Tibial artery (tissue), 4 donors: Measurements from ENCODE around the gene ORMDL2.

ENCODE experiments used
- DNase-seq, 2 donors: peaks; one replicate each; pipeline ENCODE4 v3.0.0-alpha.2; 2019
- H3K27ac ChIP-seq, 2 donors: fragments of 200-600 bp; sonication (generic) in 1 of 2; 1 replicate in 1 of 2; 2 replicates in 1 of 2; pipeline ENCODE4 v1.5.1; 2018 to 2019; ENCODE audit warnings: mild to moderate bottlenecking in 1 of 2
- H3K27me3 ChIP-seq, 2 donors: fragments of 200-600 bp; sonication (generic) in 1 of 2; one replicate each; pipeline versions ENCODE4 v1.5.1 to v1.6.0; 2016 to 2019
- H3K36me3 ChIP-seq, 3 donors: fragments of 200-600 bp; sonication (generic) in 2 of 3; one replicate each; pipeline ENCODE4 v1.5.1; 2016 to 2019; ENCODE audit warnings: mild to moderate bottlenecking in 2 of 3
- H3K4me1 ChIP-seq, 4 donors: fragments of 200-600 bp; sonication (generic) in 2 of 4; 1 replicate in 3 of 4; 2 replicates in 1 of 4; pipeline ENCODE4 v1.5.1; 2016 to 2019
- H3K4me3 ChIP-seq, 2 donors: fragments of 200-600 bp; sonication (generic) in 1 of 2; 1 replicate in 1 of 2; 2 replicates in 1 of 2; pipeline ENCODE4 v1.5.1; 2018 to 2019; ENCODE audit warnings: mild to moderate bottlenecking in 2 of 2
- H3K9me3 ChIP-seq, 3 donors: fragments of 200-600 bp; sonication (generic) in 1 of 3; one replicate each; pipeline ENCODE4 v1.5.1; 2016 to 2019
- intact Hi-C: fragments of 100-400 bp; cut with DNase I; formaldehyde crosslinking; loops from one replicate; pipeline ENCODE4 v1.15.0; 2023; ENCODE audit warnings: low total_unique reads
- TF ChIP-seq, protein P1 (sequence below), 2 experiments: fragments of 200-600 bp in 1 of 2; fragments of 450-650 bp in 1 of 2; IDR thresholded peaks; one replicate each; pipeline ENCODE4 v1.5.1; 2017 to 2019; ENCODE audit warnings: antibody characterized with exemption in 2 of 2, mild to moderate bottlenecking in 1 of 2, moderate library complexity in 1 of 2

ORMDL2 gene

DNA sequence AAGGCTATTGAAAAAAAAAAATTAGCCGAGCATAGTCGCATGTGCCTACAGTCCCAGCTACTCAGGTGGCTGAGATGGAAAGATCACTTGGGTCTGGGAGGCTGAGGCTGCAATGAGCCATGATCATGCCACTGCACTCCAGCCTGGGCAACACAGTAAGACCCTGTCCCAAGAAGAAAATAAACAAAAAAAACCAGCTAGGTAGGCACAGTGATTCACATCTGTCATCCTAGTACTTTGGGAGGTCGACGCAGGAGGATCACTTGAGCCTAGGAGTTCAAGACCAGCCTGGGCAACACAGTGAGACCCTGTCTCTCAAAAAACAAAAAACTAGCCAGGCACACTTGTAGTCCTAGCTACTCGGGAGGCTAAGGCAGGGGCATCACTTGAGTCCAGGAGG, 8.6 kb upstream of the ORMDL2 start:
- TF ChIP-seq, protein P1, sequence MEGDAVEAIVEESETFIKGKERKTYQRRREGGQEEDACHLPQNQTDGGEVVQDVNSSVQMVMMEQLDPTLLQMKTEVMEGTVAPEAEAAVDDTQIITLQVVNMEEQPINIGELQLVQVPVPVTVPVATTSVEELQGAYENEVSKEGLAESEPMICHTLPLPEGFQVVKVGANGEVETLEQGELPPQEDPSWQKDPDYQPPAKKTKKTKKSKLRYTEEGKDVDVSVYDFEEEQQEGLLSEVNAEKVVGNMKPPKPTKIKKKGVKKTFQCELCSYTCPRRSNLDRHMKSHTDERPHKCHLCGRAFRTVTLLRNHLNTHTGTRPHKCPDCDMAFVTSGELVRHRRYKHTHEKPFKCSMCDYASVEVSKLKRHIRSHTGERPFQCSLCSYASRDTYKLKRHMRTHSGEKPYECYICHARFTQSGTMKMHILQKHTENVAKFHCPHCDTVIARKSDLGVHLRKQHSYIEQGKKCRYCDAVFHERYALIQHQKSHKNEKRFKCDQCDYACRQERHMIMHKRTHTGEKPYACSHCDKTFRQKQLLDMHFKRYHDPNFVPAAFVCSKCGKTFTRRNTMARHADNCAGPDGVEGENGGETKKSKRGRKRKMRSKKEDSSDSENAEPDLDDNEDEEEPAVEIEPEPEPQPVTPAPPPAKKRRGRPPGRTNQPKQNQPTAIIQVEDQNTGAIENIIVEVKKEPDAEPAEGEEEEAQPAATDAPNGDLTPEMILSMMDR (IDR thresholded peaks at IDR 0.05): no peak
- Histone ChIP-seq H3K27ac (no peak overlapping the region), H3K27me3 (no peaks in the 10 kb centered on the region), H3K4me3 (no peak overlapping the region), H3K36me3 (peaks cover 4 to 30% (median 15%) of the 10 kb centered on the region in 3 donors), H3K4me1 (peaks cover 0 to 18% (median 0%) of the 10 kb centered on the region in 4 donors), H3K9me3 (no peaks in the 10 kb centered on the region)
- DNase-seq: no peak
- intact Hi-C loops: loop anchor here (5.0 kb wide), 1 partner anchor 62 kb away; no protein-coding TSS in a partner anchor

DNA sequence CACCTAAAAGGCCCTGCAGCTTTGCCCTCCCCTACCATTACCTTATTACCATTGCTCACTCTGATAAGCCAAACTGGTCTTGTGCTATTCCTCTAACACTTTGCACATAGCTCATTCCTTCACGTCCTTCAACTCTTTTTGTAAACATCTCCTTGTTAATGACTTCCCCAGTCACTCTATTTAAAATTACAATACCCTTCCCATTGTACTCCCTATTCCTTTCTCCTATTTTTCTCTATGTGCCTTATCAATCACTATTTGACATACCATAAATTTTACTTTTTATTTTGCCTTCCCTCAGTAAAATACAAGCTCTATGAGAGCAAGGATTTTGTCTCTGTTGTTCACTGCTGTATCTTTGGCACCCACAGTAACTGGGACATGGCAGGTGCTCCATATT, 5.8 kb upstream of the ORMDL2 start:
- no peaks in the 10 kb centered on the region for H3K9me3 ChIP-seq
- no peak overlapping the region for H3K4me3 ChIP-seq
- no peak overlapping the region for H3K27ac ChIP-seq
- no peak for DNase-seq
- peaks cover 0 to 44% (median 14%) of the 10 kb centered on the region in 4 donors for H3K4me1 ChIP-seq
- intact Hi-C loops: no loop called here
- H3K27me3 ChIP-seq: no peaks in the 10 kb centered on the region
- TF ChIP-seq, protein P1 (IDR thresholded peaks at IDR 0.05): no peak
- peaks cover 4 to 39% (median 15%) of the 10 kb centered on the region in 3 donors for H3K36me3 ChIP-seq

DNA sequence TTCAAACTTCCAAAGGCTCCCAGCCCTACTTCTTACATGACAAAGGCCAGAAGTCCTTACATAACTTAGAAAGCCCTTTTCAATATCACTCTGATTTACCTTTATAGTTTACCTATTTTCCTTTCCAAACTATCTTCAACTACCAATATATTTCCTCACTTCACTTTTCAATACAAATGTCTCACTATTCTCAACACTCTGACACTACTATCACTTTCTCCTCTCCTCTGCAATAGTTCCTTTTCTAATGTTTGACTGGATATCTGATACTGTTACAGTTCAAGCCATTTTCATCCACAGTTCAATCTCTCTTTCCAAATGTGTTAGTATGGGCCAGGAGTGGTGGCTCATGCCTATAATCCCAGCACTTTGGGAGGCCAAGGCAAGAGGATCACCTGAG, 3.6 kb upstream of the ORMDL2 start:
- TF ChIP-seq, protein P1 (IDR thresholded peaks at IDR 0.05): no peak
- H3K27ac ChIP-seq: no peak overlapping the region
- intact Hi-C loops: no loop called here
- no peak overlapping the region for H3K4me3 ChIP-seq
- H3K27me3 ChIP-seq: no peaks in the 10 kb centered on the region
- peaks cover under 1 to 28% (median 3%) of the 10 kb centered on the region in 3 donors for H3K36me3 ChIP-seq
- H3K9me3 ChIP-seq: no peaks in the 10 kb centered on the region
- H3K4me1 ChIP-seq: peaks cover 0 to 54% (median 23%) of the 10 kb centered on the region in 4 donors
- DNase-seq: no peak

DNA sequence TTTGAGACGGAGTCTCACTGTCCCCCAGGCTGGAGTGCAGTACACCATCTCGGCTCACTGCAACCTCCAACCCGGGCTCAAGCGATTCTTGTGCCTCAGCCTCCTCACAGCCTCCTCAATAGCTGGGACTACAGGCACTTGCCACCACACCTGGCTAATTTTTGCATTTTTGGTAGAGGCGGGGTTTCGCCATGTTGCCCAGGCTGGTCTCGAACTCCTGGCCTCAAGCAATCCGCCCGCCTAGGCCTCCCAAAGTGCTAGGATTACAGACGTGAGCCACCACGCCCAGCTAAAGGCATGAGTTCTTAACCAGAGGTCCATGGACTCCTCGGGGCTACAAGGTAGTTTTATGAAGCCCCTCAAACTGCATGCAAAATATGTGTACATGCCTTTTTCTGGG, 2.4 kb upstream of the ORMDL2 start:
- H3K4me3 ChIP-seq: peak overlapping the region in 1 of 2 donors; percentile 68
- H3K36me3 ChIP-seq: peaks cover 12 to 37% (median 14%) of the 10 kb centered on the region in 3 donors
- DNase-seq: no peak
- TF ChIP-seq, protein P1 (IDR thresholded peaks at IDR 0.05): no peak
- H3K27ac ChIP-seq: no peak overlapping the region
- H3K4me1 ChIP-seq: peaks cover 0 to 54% (median 23%) of the 10 kb centered on the region in 4 donors
- H3K27me3 ChIP-seq: no peaks in the 10 kb centered on the region
- no peaks in the 10 kb centered on the region for H3K9me3 ChIP-seq
- intact Hi-C loops: no loop called here

DNA sequence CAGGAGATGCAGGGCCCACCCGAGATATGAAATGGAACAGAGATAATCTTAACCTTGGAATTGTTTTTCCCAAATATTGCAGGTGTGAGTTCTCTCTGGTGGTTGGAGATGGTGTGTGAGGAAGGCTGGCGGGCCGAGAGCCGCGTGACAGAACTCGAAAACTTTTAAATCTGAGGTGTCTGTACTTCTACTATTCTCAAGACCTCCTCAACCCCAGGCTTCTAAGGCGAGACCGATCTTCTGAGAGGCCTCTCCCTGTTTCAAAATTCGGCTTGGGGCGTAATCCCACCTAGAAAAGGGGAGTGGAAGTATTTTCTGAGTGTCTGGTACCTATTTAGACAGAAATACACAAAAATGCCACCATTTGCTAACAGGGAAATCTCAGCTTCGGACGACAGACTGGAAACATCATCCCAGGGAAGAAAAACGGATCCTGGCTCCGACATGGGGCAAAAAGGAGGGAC, 928 bp upstream of the ORMDL2 start:
- Histone ChIP-seq H3K36me3 (peaks cover 25 to 52% (median 28%) of the 10 kb centered on the region in 3 donors), H3K4me3 (peak overlapping the region; percentile 62 to 68), H3K9me3 (no peaks in the 10 kb centered on the region), H3K27me3 (no peaks in the 10 kb centered on the region), H3K27ac (peak overlapping the region; percentile 85 to 88), H3K4me1 (peaks cover 0 to 53% (median 23%) of the 10 kb centered on the region in 4 donors)
- no peak for DNase-seq
- intact Hi-C loops: no loop called here
- TF ChIP-seq, protein P1 (IDR thresholded peaks at IDR 0.05): no peak
